IMR-90 (cell line): Measurements from ENCODE around the gene DSCAM.

Source experiments
- CTCF ChIP-seq: conservative IDR thresholded peaks from 2 replicates; pipeline ENCODE4 v1.5.1; 2012; ENCODE audit warnings: mild to moderate bottlenecking, low read depth, low read length, improper control_type of control experiment
- POLR2A ChIP-seq: IDR thresholded peaks from 2 replicates; pipeline ENCODE4 v1.6.1; 2012; ENCODE audit warnings: mild to moderate bottlenecking, low read depth, low read length
- TF ChIP-seq, protein P1 (sequence below): fragments of 150-350 bp; IDR thresholded peaks from 2 replicates; pipeline ENCODE4 v1.6.1; 2017; ENCODE audit warnings: mild to moderate bottlenecking, antibody characterized with exemption, low read length, low read depth

DNA sequence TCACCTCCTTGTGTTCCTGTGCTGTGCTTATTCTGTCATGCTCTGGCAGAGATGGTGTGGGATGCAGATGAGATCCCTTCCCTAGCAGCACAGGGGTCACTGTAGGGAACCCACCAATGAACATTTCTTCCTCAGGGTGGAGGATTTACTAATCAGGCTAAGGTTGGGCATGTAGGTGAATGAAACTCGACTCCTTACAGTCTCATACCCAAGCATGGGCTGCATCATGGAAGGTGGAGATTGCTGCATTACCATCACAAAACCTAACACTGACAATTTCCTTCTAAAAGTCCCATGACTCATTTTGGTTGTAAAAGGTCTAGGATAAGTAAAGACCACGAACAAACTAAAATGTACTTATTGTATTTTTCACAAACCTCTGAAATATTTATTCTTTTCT lies 399.9 kb downstream of the DSCAM start:
- TF ChIP-seq, protein P1, sequence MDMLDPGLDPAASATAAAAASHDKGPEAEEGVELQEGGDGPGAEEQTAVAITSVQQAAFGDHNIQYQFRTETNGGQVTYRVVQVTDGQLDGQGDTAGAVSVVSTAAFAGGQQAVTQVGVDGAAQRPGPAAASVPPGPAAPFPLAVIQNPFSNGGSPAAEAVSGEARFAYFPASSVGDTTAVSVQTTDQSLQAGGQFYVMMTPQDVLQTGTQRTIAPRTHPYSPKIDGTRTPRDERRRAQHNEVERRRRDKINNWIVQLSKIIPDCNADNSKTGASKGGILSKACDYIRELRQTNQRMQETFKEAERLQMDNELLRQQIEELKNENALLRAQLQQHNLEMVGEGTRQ: no peak
- TF ChIP-seq CTCF (no peak), POLR2A (no peak)
